Measurements from ENCODE around the gene TP63. TPM values are rescaled to one million over a fixed set of nuclear protein-coding genes. Genes with fewer than 3 reads are reported as not detected.

TP63 gene
- polyA plus RNA-seq, 3 donors: 0.03 to 0.22 (median 0.16) TPM

DNA sequence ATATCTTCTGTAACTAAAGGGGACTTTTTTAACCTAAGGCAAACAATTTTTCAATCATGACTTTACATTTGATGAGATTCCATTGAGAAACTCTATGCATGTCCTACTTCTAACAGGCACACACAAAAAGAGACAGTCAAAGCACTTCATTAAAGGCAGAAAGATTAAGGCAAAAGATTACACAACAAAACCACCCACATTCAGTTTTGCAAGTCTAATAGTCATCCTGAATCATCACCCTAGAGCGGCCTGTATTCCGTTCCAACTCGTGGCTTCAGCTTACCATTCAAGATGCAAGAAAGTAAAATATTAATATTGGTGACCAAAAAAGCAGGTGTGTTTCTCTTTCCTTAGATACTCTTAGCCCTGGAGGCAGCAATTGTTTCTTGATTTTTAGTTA, 283.6 kb downstream of the TP63 start:
- 50 to 86% (median 63%) methylated on average over 3 of the region's 3 CpGs for WGBS, 3 donors
- H3K27ac ChIP-seq (ENCODE audit: low read depth, low read length): no peak overlapping the region

DNA sequence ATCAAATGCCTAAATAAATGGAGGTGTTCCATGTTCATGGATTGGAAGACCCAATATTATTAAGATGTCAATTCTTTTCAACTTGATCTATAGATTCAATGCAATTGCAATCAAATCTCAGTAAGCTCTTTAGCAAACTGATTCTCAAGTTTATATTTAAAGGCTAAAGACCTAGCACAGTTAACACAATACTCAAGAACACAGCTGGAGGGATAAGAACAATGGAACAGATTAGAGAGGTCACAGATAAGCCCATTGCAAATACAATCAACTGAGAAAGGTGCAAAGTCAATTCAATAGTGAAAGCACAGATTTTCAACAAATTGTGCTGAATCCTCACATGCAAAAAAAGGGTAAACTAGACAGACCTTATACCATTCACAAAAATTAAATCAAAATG, 290.6 kb downstream of the TP63 start:
- H3K27ac ChIP-seq (ENCODE audit: low read depth, low read length): no peak overlapping the region

DNA sequence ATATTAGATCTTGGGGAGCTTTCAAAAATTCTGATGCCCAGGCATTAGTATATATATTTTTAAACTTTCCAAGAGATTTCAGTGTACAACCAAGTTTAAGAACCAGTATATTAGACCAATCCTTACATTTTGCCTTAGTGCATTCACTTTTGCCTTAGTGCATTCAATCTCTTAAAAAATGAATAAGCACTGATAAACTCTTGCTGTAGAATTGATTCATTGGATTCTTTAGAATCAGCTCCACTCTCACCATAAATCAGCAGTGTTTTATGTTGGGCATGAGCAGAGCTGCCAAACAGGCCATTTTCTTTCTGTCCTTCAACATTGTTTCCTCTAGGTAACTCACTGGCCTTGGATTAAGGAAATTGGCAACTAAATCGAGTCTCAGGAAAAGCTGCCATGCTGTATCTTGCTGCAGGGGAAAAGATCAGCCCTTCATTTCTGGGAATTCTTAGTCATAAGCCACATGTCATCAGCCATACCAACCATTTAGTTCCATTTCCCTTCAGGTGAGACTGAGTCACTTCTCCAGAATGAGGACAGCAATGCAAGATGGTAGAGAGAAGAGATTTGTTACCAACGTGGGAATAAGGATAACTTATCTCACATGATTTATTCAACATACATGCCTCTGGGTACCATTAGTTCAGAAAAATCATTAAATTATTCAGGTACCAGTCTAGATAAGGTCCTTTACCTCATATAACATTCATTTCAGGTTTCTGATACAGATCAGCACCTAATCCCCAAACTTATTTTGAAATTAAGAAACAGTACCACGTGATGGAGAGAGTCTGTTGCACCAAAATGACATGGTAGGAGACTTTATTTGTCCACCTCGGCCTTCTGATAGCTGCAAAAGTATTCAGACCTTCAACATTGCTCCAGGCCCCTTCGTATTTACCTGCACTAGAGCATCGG, 297.0 kb downstream of the TP63 start:
- no peak overlapping the region for H3K27ac ChIP-seq (ENCODE audit: low read depth, low read length)
- 69 to 76% (median 75%) methylated on average over 6 of the region's 6 CpGs for WGBS, 3 donors

DNA sequence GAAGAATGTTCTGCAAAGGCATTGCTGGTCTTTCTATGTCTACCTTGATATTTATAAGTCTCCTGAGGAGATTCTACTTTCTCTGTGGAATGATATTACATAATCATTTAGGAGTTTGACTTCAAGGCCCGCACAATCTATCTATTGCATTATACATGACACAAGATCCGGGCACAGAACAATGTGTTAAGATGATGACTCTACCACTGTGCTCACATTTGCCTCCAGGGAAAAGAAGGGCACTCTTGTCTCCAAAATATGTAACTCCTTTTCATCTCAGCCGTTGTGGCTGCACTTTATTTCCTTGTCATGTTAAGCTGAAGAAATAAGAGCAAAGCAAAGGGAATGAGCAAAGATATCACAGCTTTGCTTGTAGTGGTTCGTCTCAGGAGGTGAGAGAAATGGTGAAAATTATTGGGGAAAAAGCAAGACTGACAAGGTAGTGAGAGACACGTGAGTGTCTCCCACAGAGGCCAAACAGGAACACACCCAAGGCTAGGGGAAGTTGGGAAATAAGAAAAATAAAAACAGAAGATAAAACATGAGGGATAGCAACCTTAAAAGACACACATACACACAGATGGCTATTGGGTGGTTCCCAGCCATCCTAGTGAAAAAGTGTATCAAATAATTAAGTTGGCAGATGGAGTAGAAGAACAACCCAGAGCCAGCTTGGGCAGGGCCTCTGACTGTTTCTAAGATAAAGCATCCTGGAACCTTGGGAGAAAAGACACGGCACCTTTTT, 305.2 kb downstream of the TP63 start:
- no peak overlapping the region for H3K27ac ChIP-seq (ENCODE audit: low read depth, low read length)
- 68 to 80% (median 68%) methylated on average over 6 of the region's 6 CpGs for WGBS, 3 donors

DNA sequence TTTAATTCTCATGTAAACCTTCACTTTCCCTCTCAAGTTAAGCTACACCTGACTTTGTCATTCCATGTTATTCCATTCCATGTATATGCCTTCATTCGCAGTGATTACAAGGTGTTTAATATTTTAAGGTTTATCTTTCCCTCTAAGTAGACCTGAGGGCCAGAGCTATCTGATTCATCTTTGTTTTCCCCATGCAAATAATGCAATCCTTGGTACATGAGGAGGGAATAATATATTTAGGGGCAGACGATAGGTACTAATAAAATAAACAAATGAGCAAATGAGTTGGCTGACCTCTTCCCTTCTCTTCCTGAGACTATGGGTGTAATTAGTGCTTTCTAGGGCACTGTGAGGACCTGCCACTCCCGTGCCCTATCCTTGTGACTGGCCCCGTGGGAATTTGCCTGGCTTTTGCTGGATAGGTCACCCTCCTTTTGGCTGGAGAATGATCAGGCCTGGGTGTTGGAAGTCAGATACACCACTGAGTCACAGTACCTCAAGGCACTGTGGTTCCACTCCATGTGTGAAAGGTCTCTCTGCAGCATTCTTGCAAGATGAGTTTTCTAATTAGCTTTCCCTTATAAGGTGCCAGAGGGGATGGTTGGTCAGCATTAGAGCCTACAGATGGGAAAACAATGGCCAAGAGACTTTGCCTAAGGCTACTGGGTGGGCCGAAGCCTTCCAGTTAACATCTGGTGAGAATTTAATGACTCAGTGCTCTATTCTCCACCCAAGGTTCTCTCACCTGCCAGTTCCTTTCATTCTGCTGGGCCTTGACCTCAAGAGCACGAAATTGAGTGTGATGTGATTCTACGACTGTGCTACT, 306.3 kb downstream of the TP63 start:
- no peak overlapping the region for H3K27ac ChIP-seq (ENCODE audit: low read depth, low read length)
- WGBS, 3 donors: 66 to 78% (median 70%) methylated on average over 7 of the region's 7 CpGs

DNA sequence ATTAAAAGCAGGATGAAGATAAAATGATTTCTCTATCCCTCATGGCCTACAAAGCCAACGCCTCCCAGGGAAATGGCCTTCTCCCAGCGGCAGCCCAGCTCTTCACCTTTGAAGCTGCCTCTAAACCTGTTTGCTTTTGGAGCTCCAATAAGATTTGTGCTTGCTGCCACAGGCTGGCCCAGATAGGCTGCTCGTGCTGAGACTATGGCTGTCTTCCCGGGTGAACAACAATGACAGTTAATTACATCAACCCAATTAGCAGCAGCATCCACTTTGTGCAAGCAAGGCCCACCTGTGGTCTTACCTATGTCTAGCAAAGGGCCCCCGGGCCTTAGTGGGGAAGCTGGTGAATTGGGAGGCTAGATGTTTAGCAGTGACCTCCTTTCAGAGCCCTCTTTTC, 309.9 kb downstream of the TP63 start:
- WGBS, 3 donors: 55 to 90% (median 84%) methylated on average over 5 of the region's 5 CpGs
- H3K27ac ChIP-seq (ENCODE audit: low read depth, low read length): no peak overlapping the region

DNA sequence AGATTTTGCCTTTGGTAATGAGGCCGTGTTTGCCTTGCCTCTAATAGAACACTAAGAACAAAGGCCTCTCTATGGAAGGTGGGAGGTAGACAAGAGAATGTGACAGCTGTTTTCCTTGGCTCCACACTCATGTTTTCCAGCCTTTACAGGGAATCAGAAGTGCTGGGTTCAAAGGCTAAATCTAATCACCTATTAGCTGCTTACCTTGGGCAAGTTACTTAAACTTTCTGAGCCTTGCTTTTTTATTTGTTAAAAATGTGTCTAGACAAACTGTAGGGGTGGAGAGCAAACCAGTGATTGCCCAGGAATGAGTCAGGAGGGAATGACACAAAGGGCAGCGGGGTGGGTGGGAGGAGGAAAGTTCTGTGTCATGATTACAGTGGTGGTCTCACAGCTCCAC, 310.5 kb downstream of the TP63 start:
- 41 to 84% (median 73%) methylated on average over 2 of the region's 2 CpGs for WGBS, 3 donors
- H3K27ac ChIP-seq (ENCODE audit: low read depth, low read length): no peak overlapping the region

DNA sequence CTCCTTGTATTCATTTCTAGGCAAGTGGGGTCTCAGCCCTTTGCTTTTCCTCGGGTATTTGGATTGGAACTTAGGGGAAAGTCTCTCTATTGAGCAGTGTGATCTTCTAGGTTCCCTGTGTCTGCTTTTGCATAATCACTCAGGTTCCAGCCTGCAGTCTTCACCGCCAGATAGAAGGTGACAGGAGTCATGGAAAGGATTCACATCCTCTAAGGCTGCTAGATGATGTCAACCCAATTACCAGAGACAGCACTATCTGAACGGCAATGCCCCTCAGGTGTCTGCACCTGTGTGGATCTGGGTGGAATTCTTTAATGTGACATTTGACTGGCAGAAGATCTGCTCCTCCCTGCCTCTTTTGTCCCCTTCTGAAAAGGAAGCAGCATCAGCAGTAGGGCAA, 311.8 kb downstream of the TP63 start:
- no peak overlapping the region for H3K27ac ChIP-seq (ENCODE audit: low read depth, low read length)
- 86 to 95% (median 92%) methylated on average over 3 of the region's 3 CpGs for WGBS, 3 donors

DNA sequence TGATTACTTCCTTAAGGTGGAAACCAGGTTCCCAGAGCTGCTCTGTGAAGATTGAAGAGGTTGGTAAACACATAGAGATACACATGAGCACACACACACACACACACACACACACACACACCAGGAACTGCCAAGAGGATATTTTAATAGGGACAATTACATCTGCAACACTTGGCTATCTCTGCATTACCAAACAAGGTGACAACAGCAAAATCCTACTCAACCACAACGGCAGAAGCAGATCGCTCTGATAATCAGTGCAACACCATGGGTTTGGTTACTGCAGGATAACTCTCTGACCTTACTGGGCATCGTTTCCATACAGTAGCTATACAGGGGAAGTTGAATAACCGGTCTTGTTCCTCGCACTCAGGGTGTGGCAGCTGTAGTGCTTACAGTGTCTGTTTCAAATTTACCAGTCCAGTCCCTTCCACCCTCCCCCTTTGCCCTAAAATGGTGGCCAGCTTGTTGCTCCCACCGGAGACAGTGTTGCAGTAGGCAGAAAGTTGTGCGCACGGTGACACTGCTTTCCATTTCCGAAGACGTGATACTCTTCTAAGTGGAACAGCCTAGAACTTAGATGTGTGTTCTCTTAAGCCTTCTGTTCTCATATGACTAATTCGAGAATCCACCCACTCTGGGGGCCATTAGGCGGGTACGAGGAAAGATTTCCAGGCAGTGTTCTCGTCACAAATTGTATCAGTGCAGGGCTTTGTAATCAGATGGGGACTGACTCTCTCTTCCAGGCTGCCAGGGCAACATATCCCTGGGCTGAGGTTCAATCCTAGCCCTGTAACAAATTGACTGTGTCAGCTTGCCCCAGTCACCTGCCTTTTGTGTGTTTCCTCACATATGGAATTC, 313.3 kb downstream of the TP63 start:
- 80 to 85% (median 85%) methylated on average over 14 of the region's 14 CpGs for WGBS, 3 donors
- no peak overlapping the region for H3K27ac ChIP-seq (ENCODE audit: low read depth, low read length)

DNA sequence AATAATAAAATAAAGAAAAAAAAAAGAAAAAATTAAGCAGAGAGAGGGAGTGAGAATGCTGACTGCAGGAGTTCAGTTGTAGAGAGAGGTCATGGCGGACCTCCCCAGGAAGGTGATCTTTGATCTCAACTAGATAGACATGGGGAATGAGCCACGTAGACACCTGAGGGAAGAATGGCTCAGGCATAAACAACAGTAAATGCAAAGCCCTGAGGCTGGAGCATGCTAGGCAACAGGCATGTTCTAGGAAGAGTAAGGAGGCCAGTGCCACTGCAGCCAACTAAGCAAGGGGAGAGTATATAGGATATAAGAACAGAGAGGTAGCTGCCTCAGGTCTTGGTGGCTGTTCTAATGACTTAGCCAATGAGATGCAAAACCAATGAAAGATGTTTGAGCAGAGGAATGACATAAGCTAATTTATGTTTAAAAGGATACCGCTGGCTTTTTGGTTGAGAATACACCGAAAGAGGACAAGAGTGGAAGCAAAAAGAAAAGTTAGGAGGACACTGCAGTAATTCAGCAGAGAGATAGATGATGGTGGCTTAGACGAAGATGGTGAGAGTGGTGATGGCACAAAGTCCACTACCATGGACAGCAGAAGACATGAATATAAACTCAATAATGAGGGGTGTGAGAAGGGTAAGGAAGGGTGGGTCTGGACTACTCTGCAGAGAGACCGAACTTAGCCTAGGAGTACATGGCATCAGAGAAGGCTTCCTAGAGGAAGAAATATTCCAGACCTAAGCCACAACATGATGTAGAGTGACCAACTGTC, 314.9 kb downstream of the TP63 start:
- WGBS, 3 donors: 91 to 98% (median 92%) methylated on average over 6 of the region's 6 CpGs

More for the DNA sequence above, 314.9 kb downstream of the TP63 start:
- H3K27ac ChIP-seq (ENCODE audit: low read depth, low read length): no peak overlapping the region
